ENCODE data around the gene SMPX. TPM values are rescaled to one million over a fixed set of nuclear protein-coding genes. Genes with fewer than 3 reads are reported as not detected.

Gene SMPX
- total RNA-seq, 1 donor: not detected

DNA sequence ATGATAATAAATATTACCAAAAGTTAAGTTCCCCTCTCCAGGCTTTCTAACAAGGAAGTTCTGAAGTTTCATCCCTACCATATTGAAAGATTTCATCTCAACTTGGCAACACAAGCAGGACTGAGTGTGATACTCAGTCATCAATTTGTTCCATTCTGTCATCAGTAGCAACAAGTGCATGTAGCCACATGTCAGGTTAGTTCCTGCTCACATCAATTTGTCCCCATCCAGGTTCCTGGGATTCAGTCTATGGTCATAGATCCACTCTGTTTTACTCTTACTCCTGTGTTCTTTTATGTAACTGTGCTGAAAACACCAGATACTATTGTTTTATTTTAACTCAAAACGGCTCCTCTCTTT is 22.2 kb downstream of the SMPX start:
- Histone ChIP-seq H3K27ac (ENCODE audit: low read depth, low read length) (peak overlapping the region; percentile 88), H3K4me3 (ENCODE audit: insufficient read depth, low read length) (no peak overlapping the region), H3K4me1 (ENCODE audit: insufficient read depth, low read length) (peaks cover 18% of the 10 kb centered on the region), H2AFZ (ENCODE audit: low read length) (no peak overlapping the region), H3K79me2 (ENCODE audit: insufficient read depth, low read length) (no peaks in the 10 kb centered on the region), H3K9me3 (ENCODE audit: low read depth, low read length) (no peaks in the 10 kb centered on the region), H4K20me1 (ENCODE audit: insufficient read depth, low read length) (no peaks in the 10 kb centered on the region), H3K27me3 (ENCODE audit: insufficient read depth, low read length) (no peaks in the 10 kb centered on the region), H3K4me2 (ENCODE audit: insufficient read depth, low read length) (peak overlapping the region; percentile 50), H3K36me3 (ENCODE audit: insufficient read depth, low read length) (no peaks in the 10 kb centered on the region)
- TF ChIP-seq CTCF (IDR thresholded peaks at IDR 0.05; ENCODE audit: extremely low read depth, low read depth, low read length): no peak
- no peak for DNase-seq (ENCODE audit: insufficient read length, low spot score, missing footprints)

- H3K79me2 ChIP-seq (ENCODE audit: insufficient read depth, low read length): no peaks in the 10 kb centered on the region
- H3K4me1 ChIP-seq (ENCODE audit: insufficient read depth, low read length): peaks cover 18% of the 10 kb centered on the region
- no peaks in the 10 kb centered on the region for H3K27me3 ChIP-seq (ENCODE audit: insufficient read depth, low read length)
- DNase-seq (ENCODE audit: insufficient read length, low spot score, missing footprints): peak; percentile 73
- no peak overlapping the region for H3K4me3 ChIP-seq (ENCODE audit: insufficient read depth, low read length)
- peak overlapping the region; percentile 88 for H3K27ac ChIP-seq (ENCODE audit: low read depth, low read length)
- no peaks in the 10 kb centered on the region for H3K36me3 ChIP-seq (ENCODE audit: insufficient read depth, low read length)
- H4K20me1 ChIP-seq (ENCODE audit: insufficient read depth, low read length): no peaks in the 10 kb centered on the region
- no peaks in the 10 kb centered on the region for H3K9me3 ChIP-seq (ENCODE audit: low read depth, low read length)
- no peak overlapping the region for H2AFZ ChIP-seq (ENCODE audit: low read length)
- H3K4me2 ChIP-seq (ENCODE audit: insufficient read depth, low read length): peak overlapping the region; percentile 50
- TF ChIP-seq CTCF (IDR thresholded peaks at IDR 0.05; ENCODE audit: extremely low read depth, low read depth, low read length): no peak
Observed at GRCh38 chrX:21735038-21735767, 22.7 kb downstream of the SMPX start.

- Histone ChIP-seq H4K20me1 (ENCODE audit: insufficient read depth, low read length) (no peaks in the 10 kb centered on the region), H2AFZ (ENCODE audit: low read length) (peak overlapping the region; percentile 12), H3K79me2 (ENCODE audit: insufficient read depth, low read length) (no peaks in the 10 kb centered on the region), H3K4me3 (ENCODE audit: insufficient read depth, low read length) (no peak overlapping the region), H3K27ac (ENCODE audit: low read depth, low read length) (peak overlapping the region; percentile 88), H3K27me3 (ENCODE audit: insufficient read depth, low read length) (no peaks in the 10 kb centered on the region), H3K9me3 (ENCODE audit: low read depth, low read length) (no peaks in the 10 kb centered on the region), H3K4me1 (ENCODE audit: insufficient read depth, low read length) (peaks cover 18% of the 10 kb centered on the region), H3K36me3 (ENCODE audit: insufficient read depth, low read length) (no peaks in the 10 kb centered on the region), H3K4me2 (ENCODE audit: insufficient read depth, low read length) (peak overlapping the region; percentile 50)
- no peak for DNase-seq (ENCODE audit: insufficient read length, low spot score, missing footprints)
- no peak for TF ChIP-seq CTCF (IDR thresholded peaks at IDR 0.05; ENCODE audit: extremely low read depth, low read depth, low read length)
Observed at GRCh38 chrX:21734175-21734574, 23.7 kb downstream of the SMPX start.

DNA sequence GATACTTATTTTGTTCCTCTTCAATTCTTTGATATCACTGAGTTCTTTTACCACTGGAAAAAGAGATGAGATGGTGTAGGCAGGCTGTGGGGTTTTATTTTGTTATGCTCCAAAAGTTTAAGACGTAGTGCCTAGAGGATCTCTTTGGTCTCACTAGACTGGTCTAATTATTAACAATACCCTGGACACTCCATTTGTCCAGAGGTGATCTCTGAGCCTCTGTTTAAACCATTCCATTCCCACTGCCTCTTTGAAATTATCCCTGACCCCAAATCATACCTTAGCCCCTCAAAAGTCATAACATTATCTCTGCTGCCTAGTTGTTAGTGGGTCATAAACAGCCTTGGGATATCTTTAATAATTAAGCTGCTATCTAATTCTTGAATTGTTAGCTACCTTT is 24.2 kb downstream of the SMPX start:
- DNase-seq (ENCODE audit: insufficient read length, low spot score, missing footprints): no peak
- no peaks in the 10 kb centered on the region for H3K9me3 ChIP-seq (ENCODE audit: low read depth, low read length)
- peaks cover 18% of the 10 kb centered on the region for H3K4me1 ChIP-seq (ENCODE audit: insufficient read depth, low read length)
- no peak overlapping the region for H3K27ac ChIP-seq (ENCODE audit: low read depth, low read length)
- H4K20me1 ChIP-seq (ENCODE audit: insufficient read depth, low read length): no peaks in the 10 kb centered on the region
- no peak overlapping the region for H2AFZ ChIP-seq (ENCODE audit: low read length)
- H3K4me2 ChIP-seq (ENCODE audit: insufficient read depth, low read length): no peak overlapping the region
- H3K4me3 ChIP-seq (ENCODE audit: insufficient read depth, low read length): no peak overlapping the region
- no peaks in the 10 kb centered on the region for H3K36me3 ChIP-seq (ENCODE audit: insufficient read depth, low read length)
- no peaks in the 10 kb centered on the region for H3K79me2 ChIP-seq (ENCODE audit: insufficient read depth, low read length)
- TF ChIP-seq CTCF (IDR thresholded peaks at IDR 0.05; ENCODE audit: extremely low read depth, low read depth, low read length): no peak
- H3K27me3 ChIP-seq (ENCODE audit: insufficient read depth, low read length): no peaks in the 10 kb centered on the region
